Globus pallidus (tissue), 1 donor: ENCODE data around the gene SCO1.
A peak's percentile ranks its signal among the peaks of the same experiment; 100 is the strongest.
"Not testable (repeated sequence)": the region's sequence is repeated elsewhere in the genome, so short reads cannot be mapped to it uniquely, and the experiment has no call there.

ENCODE experiments used
- DNase-seq: peaks from one replicate; pipeline ENCODE4 v3.0.0-alpha.2; 2015; ENCODE audit warnings: low spot score

SCO1 gene

DNA sequence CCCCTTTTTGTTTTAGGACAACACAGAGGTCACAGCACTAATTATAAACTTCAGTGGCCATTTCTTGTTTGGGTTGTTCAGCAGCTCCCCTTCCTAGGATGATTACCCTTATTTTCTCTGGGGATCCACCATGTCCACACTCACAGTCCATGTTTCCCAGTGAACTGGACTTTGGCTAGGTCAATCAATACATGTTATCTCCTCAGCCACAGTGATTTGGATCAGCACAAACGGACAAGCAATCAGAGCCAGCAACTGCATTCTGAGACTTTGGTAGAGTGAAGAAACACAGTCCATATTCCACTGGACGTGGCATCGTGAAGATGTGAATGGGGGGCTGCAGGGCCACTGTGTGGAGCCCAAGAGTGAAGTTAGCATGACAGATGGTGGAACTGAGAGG, 27.9 kb upstream of the SCO1 start:
- no peak for DNase-seq

DNA sequence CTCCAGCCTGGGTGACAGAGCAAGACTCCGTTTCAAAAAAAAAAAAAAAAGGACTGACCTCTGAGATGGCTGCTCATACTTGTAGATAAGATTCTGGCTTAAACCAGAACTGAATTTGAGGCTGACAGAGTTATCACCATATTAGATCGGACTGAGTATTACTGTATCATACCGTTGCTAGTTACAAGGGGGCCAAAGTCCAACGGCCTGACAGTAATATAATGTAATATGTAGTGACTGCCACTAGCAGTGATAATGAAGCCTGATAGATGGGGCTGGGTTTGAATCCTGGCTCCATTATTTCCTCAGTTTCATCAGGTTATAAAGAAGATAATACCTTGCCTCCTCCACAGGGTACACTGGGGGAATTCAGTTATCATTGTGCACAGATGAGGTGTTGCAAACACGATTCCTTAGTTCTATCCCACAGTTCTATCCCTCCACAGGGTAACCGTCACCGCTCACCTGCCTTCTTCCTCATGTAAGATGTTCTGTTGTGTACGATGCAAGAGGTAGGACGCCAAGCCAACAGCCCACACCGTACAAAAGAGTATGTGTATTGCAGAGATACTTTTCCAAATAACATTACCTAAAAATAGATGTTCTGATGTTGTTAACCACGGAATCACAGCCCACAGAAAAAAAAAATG, 27.3 kb upstream of the SCO1 start:
- no peak for DNase-seq

DNA sequence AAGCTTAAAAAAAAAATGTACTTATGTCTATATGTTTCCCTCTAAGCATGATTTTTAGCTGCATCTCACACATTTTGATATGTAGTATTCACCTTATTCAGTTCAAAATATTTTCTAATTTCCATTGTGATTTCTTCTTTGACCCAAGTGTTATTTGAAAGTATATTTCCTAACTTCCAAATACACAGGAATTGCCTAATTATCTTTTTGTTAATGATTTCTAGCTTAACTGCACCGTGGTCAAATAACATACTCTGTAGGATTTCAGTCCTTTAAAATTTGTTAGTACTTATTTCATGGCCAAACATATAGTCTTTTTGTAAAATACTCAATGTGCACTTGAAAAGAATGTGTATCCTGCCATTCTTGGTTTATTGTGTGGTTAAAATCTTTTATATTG, 21.2 kb upstream of the SCO1 start:
- no peak for DNase-seq

DNA sequence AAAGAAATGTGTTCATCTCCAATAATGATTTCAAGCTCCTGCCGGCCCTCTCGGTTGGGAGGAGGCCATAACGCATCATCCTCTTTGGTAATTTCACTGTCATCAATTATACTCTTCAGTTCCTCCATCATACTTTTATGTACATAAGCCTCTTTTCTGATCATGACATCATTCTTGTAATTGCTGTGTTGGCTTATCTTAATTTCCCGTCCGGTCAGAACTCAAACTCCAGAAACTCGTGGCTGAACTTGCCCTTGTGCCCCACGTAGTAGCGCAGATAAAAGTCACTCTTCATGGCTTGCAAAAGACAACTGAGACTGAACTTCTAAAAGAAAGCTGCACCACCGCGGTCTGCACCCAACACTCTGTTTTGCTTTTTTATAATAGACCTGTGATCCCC, 18.9 kb upstream of the SCO1 start:
- no peak for DNase-seq

DNA sequence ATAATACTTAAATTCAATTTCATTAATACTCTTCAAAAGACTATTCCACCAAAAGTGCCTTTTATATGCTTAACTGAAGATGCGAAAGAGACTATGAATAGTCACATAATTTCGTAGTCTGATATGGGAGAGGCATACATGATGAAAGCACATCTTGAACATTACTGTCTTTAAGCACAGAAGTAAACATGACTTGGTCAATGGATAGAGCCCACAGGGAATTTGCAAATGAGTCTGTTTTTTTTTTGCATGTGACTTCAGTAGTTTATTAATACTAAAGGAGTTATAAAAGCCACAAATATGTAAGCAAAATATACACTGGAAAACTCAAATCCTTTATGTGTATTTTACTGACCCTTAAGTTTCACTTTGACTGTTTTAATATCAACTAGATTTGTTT, 16.0 kb upstream of the SCO1 start:
- no peak for DNase-seq

DNA sequence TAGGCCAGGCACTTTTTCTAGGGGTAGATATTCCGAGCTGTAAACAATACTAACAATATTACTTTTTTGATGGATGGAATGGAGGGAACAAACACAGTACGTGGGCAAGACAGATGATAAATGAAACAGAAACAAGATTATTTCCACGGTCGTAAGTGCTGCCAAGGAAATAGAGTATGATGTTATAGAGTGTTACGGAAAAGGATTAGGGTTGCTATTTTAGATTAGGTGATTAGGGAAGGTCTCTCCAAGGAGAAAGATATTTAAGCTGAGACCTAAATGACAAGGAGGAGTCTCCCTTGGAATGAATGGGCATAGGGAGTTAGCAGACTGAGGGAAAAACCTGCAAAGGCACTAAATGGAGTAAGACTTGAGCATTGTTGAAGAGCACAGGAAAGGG, 8.4 kb upstream of the SCO1 start:
- no peak for DNase-seq

DNA sequence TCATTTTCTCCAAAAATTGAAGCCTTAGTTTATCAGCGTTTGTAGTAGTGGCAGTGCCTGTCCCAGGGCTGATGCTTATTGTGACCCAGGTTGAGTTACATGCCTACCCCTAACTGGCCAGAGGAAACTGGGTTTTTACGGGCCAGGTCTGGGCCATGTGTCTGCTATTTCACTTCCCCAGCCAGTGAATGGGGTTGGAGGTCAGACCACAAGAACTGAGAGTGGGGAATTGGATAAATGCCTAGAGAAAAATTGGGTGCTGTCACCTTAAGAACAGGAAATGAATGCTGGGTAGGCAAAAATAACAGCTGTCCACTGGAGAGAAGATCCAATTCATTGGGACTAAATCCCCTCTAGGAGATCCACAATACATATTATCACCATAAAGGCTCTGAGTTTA, 5.2 kb upstream of the SCO1 start:
- peak; percentile 2 for DNase-seq

DNA sequence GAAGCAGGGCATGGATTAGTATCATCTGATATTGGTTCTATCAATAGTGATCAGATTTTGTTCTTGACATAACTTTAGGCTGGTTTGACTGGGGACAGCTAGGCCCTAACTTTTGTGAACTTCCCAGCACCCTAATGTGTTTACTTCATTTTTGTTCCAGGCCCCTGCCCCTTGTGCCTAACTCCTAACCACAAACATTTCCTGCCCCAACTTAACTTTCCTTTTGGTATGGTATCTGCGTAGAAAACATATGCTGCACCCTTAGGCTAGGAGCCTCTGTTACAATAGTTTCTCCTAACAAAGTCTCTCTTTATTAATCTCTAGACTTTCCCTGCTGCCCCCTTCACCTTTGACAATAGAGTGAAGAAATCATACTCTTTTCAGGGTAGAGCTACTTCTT, 2.5 kb upstream of the SCO1 start:
- DNase-seq = no peak

DNA sequence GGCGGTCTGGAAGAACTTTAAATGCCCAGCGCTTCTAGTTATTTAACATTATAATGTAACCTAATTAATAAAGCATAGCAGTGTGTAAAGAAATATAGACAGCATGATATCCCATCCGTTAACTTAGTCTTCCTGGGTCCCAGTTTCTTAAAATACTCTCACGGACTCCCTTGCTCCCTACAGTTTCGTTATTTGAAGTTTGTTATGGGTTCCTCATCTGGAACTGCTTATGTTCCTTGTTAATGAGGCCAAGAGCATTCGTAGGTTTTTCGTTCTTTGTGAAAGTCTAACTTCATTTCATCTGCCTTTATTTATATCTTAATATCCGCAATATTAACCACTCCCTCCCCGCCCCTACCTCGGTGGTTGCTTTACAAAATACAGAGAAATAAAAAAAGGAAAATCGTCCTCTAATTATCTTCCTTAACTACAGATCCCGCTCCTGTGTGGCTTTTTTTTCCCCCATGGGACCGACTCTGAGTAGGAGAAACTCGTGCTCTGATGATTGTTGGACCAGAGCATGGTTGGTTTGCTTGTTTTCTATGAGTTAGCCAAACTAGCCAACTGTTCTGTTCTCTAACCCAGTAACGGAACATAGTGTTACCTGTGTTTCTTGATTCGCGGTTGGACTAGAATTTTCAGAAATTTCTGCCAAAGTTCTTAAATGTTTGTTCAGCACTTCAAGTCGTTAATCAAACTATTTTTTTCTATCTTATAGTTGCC, 924 bp upstream of the SCO1 start:
- no peak for DNase-seq

DNA sequence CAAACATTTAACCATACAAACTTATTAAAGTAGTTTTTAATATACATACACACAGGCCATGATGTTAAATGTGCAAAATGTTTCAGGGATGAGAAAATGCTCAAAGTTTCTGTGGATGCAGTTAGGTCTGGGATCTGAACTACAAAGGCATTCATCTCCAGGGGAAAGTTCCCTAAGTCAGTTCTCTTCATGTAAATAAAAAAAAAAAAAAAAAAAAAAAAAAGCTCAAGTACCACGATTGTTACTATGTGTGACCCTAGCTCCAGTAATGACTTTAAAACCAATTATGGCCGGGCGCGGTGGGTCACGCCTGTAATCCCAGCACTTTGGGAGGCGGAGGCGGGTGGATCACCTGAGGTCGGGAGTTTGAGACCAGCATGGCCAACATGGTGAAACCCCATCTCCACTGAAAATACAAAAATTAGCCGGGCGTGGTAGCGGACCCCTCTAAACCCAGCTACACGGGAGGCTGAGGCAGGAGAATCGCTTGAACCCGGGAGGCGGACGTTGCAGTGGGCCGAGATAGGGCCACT, 1.4 kb downstream of the SCO1 start:
- DNase-seq = not testable (repeated sequence)

DNA sequence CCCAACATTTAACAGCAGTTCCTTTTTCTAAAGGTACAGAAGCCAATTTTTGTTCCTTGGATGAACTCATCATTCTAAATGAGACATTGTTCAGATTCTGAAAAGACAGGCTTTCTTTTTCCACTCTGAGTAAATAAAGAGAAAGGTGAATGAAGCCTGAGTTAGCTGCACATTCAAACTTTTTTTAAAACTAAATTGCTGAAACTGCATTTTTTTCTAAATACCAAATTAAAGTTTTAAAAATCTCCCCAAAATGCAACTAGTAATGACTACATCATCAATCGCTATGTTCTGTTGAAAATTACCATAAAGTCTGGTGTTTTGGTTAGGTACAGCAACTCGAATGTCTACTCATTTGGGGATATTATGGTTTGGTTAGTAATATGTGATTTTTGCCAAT, 9.8 kb downstream of the SCO1 start:
- no peak for DNase-seq

DNA sequence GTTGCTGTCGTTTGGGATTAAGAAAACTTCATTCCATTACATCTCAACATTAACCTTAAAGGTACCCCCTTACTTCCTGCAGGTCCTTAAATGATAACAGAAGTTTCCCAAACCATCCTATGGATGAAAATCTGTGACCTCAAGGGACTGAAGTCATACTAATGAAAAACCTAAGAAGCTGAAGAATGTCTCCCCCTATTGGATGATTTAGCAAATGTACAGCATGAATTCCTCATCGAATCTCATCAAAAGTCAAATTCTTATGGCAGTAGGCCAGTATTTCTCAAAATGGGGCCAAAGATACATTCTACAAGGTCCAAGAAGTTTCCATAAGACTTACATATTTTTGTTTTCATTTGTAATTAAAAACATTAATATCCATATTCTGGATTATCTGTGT, 13.5 kb downstream of the SCO1 start:
- no peak for DNase-seq

DNA sequence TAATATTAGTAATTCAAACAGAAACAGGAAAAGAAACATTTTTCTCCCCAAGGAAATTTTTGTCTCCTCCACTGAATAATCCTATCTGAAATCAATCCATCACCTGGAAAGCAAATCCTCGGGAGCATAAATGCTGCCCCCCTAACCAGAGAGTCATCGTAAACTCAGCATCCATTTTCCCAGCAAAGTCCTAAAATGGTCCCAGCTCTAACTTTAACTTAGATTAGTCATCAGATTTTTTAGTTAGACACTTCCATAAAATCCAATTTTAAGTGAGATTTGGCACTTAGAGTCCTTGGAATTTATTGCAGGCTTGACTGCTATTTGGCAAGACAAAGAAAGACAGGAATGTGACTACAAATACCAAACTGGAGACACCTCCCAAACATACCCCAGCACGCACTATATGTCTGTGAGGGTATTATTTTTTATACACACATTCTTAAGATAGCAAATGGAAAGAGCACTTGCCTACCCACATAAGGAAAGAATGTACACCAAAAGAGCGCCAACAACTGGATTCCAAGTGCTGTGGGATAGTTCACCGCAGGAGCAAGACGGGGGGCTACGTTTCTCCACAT, 15.4 kb downstream of the SCO1 start:
- no peak for DNase-seq

DNA sequence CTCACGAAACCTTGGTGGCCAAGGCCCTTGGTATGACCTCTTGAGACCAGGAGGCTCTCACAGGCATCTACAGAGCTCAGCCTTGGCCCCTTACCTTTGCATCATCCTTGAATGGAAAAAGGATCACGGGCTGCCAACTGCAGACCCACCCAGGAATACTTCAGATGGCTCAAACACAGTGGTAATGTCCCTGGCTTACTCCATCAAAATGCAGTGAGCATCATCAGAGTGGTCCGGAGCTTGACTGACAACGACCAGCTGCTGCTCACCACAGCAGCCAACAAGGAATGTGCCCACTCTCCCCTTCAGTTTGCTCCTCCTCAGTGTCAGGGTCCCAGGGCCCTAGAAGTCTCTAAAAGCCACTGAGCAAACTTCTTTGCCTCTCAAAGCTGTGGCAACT, 22.6 kb downstream of the SCO1 start:
- DNase-seq = no peak

DNA sequence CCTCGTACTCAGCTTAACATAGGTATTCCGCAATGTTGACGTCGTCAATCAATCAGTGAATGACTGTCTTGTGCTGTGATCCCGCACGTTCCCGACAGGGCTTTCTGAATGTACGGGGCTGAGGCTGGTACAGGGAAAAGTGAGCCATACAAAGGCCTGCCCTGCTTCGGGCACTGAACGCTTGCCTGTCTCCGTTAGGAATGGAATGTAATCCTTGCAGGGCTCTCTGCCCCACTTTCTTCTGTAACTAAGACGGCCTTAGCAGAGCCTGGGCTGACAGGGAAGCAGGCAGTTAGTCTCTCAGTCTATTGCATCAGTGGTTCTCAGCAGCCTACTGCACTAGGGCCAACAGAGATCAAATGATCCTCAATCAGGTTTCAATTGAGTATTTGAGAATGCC, 24.0 kb downstream of the SCO1 start:
- no peak for DNase-seq

DNA sequence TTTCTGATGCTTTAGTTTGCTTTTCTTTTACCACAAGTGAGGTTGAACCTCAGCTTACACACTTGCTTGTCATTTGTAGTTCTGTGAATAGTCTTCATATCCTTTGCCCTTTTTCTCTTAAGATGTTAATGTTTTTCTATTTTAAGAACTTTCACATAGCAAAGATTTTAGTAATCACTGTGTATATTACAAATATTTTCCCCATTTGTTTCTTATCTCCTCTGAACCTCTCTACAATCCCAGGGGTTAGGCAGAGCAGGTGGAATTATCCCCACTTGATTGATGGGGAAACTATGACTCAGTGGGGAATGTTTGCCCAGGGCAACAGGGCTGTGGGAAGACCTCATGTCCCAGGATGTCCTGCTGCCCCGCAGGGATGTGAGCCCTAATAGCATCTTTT, 28.6 kb downstream of the SCO1 start:
- DNase-seq = no peak

DNA sequence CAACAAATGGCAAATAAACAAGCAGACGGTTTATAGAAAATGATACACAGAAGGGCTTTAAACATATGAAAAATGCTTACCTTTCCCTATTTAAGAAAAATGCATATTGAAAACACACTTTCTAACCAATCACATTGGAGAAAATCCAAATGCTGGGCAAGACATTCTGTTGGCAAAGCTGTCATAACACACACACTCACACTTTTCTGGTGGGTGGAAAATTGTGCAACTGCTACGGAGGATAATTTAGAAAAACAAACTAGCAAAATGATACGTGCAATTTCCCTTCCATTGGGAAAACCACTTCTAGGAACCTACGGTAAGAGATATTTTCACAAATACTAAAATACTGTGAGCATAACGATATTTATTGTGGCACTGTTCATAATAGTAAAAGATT, 30.4 kb downstream of the SCO1 start:
- DNase-seq = no peak

DNA sequence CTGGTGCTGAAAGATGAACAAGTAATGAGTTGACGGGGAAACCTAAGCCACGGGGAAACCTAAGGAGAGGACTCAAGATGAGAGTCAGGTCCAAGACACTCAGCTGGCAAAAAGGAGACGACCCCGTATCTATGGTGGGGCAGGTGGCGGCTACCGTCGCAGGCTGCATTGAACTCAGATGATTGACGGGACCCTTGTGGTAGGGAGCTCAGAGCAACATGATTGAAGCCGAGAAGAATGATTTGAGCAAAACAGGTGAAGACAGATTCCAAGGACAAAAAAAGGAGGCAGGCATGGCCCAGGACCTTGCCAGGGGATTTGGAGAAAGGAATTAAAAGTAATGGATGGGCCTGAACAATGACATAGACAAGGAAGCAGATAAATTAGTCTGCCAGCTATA, 32.8 kb downstream of the SCO1 start:
- no peak for DNase-seq

DNA sequence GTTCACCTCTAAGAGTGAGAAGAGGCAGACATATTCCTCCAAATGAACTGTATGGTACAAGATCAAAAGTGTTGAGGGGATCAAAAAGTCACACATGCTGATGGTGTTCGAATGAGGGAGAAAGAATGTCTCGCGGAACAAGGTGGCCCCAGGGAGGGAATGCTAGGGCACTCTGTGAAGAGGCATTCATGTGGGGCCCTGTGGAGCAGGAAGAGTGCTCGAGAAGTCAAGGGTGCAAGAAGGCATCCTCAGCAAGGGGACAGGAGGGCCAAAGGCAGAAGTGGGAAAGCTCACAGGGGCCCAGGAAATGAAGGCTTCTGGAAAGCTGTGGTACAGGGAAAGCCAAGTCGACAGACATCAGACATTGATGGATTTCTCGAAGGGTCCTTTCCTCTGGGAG, 34.1 kb downstream of the SCO1 start:
- no peak for DNase-seq

DNA sequence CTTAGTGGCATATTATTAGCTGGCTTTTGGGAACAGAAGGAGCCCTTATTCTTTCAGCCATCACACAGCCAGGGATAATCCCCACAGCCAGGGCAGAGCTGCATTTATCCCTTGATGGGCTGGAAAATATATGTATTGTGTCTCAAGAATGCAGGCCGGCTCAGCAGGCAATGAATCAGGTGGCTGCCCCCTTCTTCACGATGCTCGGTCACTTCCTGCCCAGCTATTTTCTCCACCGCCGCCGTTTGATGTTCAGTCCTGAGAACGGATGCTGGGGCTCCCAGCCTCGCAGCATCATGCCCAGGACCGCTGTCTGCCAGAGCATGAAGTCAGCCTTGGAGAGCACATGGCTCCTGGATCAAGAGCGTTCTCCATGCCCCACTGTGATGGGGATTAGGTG, 35.9 kb downstream of the SCO1 start:
- no peak for DNase-seq

DNA sequence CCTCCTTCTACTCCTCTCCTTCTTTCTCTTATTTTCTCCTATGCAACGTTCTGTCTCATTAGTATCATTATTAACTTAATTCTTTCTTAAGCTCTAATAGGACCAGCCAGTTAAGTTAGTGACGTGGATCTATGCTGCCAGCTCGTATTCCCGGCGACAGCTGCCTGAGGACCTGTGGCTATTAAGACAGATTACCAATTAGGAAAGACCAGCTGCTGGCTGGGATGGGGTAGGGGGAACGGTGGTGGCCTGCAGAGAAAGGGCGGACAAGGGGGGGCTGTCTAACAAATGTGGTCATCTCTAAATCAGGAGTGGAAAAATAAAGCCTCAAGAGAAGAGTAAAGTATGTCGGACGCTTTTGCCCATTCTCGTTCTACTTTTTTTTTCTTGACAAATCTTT, 39.5 kb downstream of the SCO1 start:
- DNase-seq = no peak

DNA sequence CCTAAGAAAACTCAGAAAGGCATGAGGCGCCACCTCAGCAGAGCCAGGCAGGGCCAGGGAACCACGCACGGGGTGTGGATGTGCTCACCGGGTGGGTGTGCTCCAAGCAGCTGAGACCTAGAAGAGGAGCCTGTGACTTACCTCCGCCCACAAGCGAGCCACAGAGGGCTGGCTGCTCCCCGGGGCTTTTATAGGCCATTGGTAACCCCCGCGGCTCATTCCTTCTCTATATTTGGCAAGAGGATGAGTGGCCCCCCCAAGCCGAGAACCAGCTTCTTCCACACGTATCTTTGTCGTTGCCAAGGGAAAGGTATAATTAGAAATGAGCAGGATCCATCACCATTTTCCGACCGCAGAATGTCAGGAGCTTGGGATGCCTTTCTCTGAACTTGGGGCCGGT, 40.2 kb downstream of the SCO1 start, which contains the start of gene MYH3:
MYH3 (minus strand) TSS at position 162 of the 400 bp plus-strand sequence. CDS start 2,245 bp downstream, outside the sequence.
- no peak for DNase-seq

DNA sequence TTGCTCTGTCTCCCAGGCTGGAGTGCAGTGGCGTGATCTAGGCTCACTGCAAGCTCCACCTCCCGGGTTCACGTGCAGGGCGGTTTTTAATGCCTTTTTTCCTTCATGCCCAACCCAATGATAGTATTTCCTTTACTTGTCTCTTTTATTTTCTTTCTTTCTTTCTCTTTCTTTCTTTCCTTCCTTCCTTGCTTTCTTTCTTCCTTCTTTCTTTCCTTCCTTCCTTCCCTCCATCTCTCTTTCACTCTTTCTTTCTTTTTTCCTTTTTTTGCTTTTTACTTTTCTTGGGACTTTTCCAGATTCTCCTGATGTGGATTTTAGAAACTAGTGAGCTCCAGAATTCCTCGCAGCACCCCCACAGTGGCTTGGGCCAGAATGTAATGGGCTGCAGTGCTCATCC, 43.3 kb downstream of the SCO1 start:
- no peak for DNase-seq
